Measurements from ENCODE around the gene OPN5.

Gene OPN5

GRCh38 chr6:47781732-47782131 is at the start of gene OPN5:
TSS of gene OPN5 (plus strand) at chr6:47782032. CDS start at chr6:47782067, 35 bp downstream.
- H2AFZ ChIP-seq (ENCODE audit: low read depth) = peak within 1 kb of the TSS; percentile 65
- no peak within 1 kb of the TSS for H3K4me2 ChIP-seq
- no peak for TF ChIP-seq CTCF (conservative IDR thresholded peaks at IDR 0.05; ENCODE audit: low read depth, low read length)
- no peaks in the 10 kb centered on the region for H3K36me3 ChIP-seq (ENCODE audit: insufficient read depth)
- no peaks in the 10 kb centered on the region for H3K27me3 ChIP-seq (ENCODE audit: insufficient read depth, low read depth)
- no peak within 1 kb of the TSS for H3K27ac ChIP-seq
- H3K4me1 ChIP-seq (ENCODE audit: low read depth, poor library complexity, severe bottlenecking) = no peaks in the 10 kb centered on the region
- no peak within 1 kb of the TSS for H3K9ac ChIP-seq
- H3K79me2 ChIP-seq (ENCODE audit: insufficient read depth, low read depth) = no peaks in the 10 kb centered on the region
- H4K20me1 ChIP-seq (ENCODE audit: insufficient read depth) = no peaks in the 10 kb centered on the region
- no peak within 1 kb of the TSS for H3K4me3 ChIP-seq (IDR thresholded peaks at IDR 0.05; ENCODE audit: insufficient read depth, low read depth, low read length)

- H3K27ac ChIP-seq = no peak overlapping the region
- no peaks in the 10 kb centered on the region for H3K36me3 ChIP-seq (ENCODE audit: insufficient read depth)
- H4K20me1 ChIP-seq (ENCODE audit: insufficient read depth) = no peaks in the 10 kb centered on the region
- no peak overlapping the region for H3K4me3 ChIP-seq (IDR thresholded peaks at IDR 0.05; ENCODE audit: insufficient read depth, low read depth, low read length)
- H3K79me2 ChIP-seq (ENCODE audit: insufficient read depth, low read depth) = no peaks in the 10 kb centered on the region
- H3K27me3 ChIP-seq (ENCODE audit: insufficient read depth, low read depth) = no peaks in the 10 kb centered on the region
- H3K9ac ChIP-seq = no peak overlapping the region
- TF ChIP-seq CTCF (conservative IDR thresholded peaks at IDR 0.05; ENCODE audit: low read depth, low read length) = 0 out of 2 replicates have a peak, but pooled peaks have one; percentile 28
- H2AFZ ChIP-seq (ENCODE audit: low read depth) = no peak overlapping the region
- H3K4me1 ChIP-seq (ENCODE audit: low read depth, poor library complexity, severe bottlenecking) = no peaks in the 10 kb centered on the region
- H3K4me2 ChIP-seq = no peak overlapping the region
Observed at GRCh38 chr6:47733879-47734558, 47.8 kb upstream of the OPN5 start.

- Histone ChIP-seq H3K27me3 (ENCODE audit: insufficient read depth, low read depth) (no peaks in the 10 kb centered on the region), H3K27ac (no peak overlapping the region), H3K4me1 (ENCODE audit: low read depth, poor library complexity, severe bottlenecking) (no peaks in the 10 kb centered on the region), H3K9ac (no peak overlapping the region), H3K36me3 (ENCODE audit: insufficient read depth) (no peaks in the 10 kb centered on the region), H3K79me2 (ENCODE audit: insufficient read depth, low read depth) (no peaks in the 10 kb centered on the region), H2AFZ (ENCODE audit: low read depth) (no peak overlapping the region), H3K4me3 (IDR thresholded peaks at IDR 0.05; ENCODE audit: insufficient read depth, low read depth, low read length) (no peak overlapping the region), H4K20me1 (ENCODE audit: insufficient read depth) (no peaks in the 10 kb centered on the region), H3K4me2 (no peak overlapping the region)
- TF ChIP-seq CTCF (conservative IDR thresholded peaks at IDR 0.05; ENCODE audit: low read depth, low read length) = no peak
Observed at GRCh38 chr6:47734831-47735481, 46.9 kb upstream of the OPN5 start.

- Histone ChIP-seq H3K4me2 (no peak overlapping the region), H2AFZ (ENCODE audit: low read depth) (no peak overlapping the region), H3K79me2 (ENCODE audit: insufficient read depth, low read depth) (no peaks in the 10 kb centered on the region), H3K4me1 (ENCODE audit: low read depth, poor library complexity, severe bottlenecking) (no peaks in the 10 kb centered on the region), H3K36me3 (ENCODE audit: insufficient read depth) (no peaks in the 10 kb centered on the region), H4K20me1 (ENCODE audit: insufficient read depth) (no peaks in the 10 kb centered on the region), H3K9ac (no peak overlapping the region), H3K4me3 (IDR thresholded peaks at IDR 0.05; ENCODE audit: insufficient read depth, low read depth, low read length) (no peak overlapping the region), H3K27ac (no peak overlapping the region), H3K27me3 (ENCODE audit: insufficient read depth, low read depth) (no peaks in the 10 kb centered on the region)
- TF ChIP-seq CTCF (conservative IDR thresholded peaks at IDR 0.05; ENCODE audit: low read depth, low read length) = no peak
Observed at GRCh38 chr6:47736083-47736700, 45.6 kb upstream of the OPN5 start.

All from KMS-11 (cell line).